ENCODE results near the gene FNDC3A.
"Not testable (repeated sequence)": the region's sequence is repeated elsewhere in the genome, so short reads cannot be mapped to it uniquely, and the experiment has no call there.

The FNDC3A gene

GRCh38 chr13:49098198-49098597, 122.5 kb downstream of the FNDC3A start:
- FAIRE-seq = no peak

DNA sequence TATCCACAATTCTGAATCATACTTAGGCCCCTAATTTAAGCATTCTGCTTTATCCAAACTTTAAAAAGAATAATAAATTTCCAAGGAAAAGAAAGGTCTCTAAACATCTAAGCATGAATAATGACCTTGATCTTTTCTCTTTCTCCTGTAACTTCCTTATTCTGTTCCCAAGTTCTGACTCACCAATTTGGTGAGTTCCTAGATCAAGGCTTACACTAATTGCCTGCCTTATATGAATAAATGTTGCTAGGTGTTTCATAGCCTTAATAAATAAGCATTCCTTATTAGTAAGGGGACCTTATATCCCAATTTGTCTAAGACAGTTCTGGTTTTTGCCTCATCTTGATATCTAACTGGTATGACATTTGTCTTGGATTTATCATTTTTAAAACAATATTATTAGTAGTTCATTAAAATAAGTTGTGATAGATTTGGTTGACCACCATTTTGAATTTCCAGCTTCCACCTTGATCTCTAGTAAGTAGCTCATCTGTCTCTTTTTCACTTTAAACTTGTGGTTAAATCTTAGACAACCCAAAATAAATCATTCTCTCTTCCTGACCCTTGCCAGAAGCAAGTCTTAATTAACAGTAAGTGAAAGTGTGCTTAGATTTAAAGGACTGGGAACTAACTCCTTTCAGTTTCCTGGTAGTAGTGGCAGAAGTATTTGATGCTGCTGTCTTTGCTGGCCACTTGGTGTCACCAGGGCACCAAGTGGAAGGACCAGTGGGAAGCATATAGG, 123.2 kb downstream of the FNDC3A start:
- no peak for FAIRE-seq

GRCh38 chr13:49099513-49099877, 123.8 kb downstream of the FNDC3A start:
- FAIRE-seq = peak; percentile 45

DNA sequence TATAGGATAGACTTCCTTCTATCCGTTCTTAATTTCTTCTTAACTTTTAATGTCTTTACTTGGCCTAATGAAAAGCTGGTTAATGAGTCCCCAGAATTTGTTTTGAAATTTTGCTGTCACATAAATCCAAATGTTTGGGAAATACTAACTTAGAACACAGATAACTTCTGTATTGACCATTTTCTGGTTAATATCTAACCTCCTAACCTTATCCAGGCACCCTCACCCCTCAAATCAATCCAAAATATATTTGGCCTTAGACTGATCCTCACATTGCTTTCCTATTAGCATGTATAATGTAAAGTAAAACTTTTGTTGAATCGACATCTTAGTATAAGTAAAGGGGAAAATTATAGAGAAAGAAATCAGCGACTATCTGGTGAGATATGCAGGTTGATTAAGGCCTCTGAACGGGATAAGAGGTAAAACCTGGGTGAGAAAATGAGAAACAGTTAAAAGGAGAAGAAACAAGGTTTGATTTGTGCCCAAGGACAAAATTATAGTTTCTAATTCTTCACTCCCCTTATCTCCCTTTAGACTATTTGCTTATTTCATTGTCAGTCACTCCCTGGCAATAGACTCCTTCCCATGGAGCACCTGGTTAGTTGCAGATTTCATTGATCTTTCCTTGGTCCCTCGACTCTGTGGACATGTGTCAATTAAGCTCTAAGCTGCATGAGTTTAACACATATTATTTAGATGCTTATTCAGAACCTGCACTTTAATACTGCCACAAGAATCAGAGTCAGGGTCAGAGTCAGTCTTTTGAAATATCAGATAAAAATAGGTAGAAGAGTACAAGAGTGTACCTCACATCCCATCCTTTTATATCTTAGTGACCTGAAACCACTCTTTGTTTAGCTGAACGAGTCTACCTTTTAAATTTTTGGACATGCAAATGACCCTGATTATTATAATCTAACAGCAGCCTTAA, 125.2 kb downstream of the FNDC3A start:
- no peak for FAIRE-seq

DNA sequence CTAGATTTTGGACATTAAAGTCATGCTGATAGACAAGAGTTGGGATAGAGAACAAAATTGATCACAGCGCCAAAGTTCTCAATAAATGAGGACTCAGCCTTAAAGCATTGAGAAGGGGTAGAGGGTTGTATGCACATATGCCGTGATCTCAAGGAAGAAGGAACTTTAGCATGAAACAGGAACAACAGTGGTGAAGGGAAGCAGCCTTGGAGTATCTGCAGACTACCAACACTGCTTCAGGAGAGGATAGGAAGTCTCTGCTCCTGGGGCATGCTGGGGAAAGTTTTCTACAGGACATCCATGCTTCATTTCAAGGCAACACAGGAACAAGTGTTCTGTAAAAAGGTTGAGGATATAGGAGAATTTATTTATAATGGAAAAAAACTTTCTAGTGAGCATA, 132.5 kb downstream of the FNDC3A start:
- no peak for FAIRE-seq

- FAIRE-seq = peak; percentile 95
These were observed 134.6 kb downstream of the FNDC3A start for GRCh38 chr13:49110122-49110912.

GRCh38 chr13:49110913-49111170, 135.1 kb downstream of the FNDC3A start:
- no peak for FAIRE-seq

- no peak for FAIRE-seq
These were observed 137.2 kb downstream of the FNDC3A start for GRCh38 chr13:49112782-49113525.

DNA sequence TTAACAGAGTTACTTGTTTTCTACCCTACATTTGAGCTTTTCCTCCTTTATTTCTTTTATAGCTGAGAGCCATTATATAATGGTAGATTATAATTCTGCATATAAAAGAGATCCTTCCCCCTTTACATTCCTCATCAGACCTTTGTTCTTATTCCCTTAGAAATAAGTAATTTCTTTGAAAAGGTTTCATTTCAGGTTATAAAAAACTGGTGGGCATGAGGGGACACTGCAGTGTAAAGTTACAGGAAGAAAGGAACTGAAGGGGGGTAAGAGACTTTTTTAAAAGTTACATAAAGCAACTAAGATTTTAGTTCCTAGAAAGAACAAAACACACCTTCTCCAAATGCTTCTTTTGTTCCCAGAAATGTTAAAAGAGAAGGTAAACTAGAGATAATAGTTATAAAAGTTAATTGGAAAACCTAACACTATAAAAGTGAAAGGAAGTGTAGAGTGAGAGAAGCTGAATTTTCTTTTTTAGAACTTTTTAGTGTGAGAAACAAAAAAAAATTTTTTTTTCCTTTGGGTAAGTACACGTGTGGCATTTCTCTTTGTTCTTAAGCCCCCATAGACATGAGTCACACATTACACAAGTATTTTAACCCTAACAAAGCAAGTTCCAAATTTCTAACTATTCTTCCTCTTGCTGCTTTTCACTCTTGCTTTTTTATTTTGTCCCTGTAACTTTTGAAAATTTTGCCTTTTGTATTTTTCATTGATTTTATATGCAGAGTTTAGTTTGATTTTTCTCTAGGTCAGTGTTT, 138.0 kb downstream of the FNDC3A start:
- no peak for FAIRE-seq

GRCh38 chr13:49116873-49117272, 141.2 kb downstream of the FNDC3A start:
- no peak for FAIRE-seq

- FAIRE-seq = not testable (repeated sequence)
These were observed 142.7 kb downstream of the FNDC3A start for GRCh38 chr13:49118455-49118854.

- no peak for FAIRE-seq
These were observed 149.1 kb downstream of the FNDC3A start for GRCh38 chr13:49124693-49125304.

GRCh38 chr13:49125964-49126524, 150.3 kb downstream of the FNDC3A start:
- FAIRE-seq = no peak

DNA sequence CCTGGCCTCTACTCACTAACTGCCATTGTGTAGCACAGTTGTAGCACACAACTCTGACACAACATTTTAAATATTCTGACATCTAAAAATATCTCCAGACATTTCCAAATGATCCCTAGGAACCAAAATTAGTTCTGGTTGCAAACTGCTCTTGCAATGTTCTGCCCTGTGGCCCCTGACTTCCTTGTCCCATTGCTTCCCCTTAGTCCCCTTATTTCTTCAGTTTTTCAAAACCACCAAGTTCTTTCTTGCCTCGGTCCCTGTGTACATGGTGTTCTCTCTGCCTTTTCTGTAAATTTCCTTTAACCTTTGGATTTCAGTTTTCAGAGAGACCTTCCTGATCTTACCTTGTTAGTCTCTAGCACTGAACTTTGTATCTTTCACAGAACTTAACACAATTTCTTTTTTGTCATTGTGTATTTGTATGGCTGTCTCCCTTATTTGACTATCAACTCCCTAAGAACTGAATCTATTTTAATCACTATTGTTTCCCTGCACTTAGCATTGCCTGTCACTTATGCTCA, 156.8 kb downstream of the FNDC3A start:
- FAIRE-seq = no peak

- peak; percentile 5 for FAIRE-seq
These were observed 158.6 kb downstream of the FNDC3A start for GRCh38 chr13:49134305-49134704.

DNA sequence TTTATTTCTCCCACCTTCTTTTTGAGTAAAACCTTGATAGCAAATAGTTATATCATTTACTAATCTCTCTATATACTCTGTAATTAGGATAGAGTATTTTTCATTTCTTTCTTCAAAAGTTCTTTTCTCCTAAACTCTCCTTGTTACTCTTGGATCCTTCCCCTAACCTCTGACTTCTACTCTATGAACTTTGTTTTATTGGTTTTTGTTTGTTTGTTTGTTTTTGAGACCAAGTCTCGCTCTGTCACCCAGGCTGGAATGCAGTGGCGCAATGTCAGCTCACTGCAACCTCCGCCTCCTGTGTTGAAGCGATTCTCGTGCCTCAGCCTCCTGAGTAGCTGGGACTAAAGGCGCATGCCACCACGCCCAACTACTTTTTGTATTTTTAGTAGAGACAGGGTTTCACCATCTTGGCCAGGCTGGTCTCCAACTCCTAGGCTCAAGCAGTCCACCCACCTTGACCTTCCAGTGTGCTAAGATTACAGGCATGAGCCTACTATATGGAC, 161.5 kb downstream of the FNDC3A start:
- FAIRE-seq = not testable (repeated sequence)

DNA sequence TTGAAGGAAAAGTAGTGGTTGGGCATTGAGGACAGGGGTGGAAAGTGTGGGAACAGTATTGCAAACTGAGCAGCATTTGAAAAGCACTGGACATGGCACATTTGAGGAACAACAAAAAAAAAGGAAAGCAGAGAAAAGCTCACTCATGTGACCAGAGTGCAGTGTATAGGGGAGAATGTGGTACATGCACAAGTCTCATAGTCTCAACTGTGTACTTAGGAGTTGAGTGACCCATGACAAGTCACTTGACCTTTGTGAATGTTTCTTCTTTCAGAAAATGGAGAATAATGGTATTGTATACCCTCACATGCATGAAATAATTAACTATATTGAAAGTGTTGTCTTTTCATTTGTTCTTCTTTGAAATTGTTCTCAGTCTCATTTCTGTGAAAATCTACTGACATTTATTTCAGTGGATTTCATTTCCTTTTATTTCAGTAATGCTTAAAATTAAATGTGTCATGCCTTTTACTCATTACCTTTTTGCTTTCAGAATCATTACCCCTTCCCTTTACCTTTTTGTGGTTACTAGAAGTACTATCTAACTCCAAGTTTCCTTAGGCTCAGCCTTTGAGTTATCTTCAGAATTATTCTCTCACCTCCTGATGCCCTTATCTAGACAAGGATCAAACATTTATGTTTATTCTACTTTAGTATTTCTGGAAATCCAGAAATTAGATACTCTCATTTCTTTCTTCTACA, 165.3 kb downstream of the FNDC3A start:
- FAIRE-seq = no peak

DNA sequence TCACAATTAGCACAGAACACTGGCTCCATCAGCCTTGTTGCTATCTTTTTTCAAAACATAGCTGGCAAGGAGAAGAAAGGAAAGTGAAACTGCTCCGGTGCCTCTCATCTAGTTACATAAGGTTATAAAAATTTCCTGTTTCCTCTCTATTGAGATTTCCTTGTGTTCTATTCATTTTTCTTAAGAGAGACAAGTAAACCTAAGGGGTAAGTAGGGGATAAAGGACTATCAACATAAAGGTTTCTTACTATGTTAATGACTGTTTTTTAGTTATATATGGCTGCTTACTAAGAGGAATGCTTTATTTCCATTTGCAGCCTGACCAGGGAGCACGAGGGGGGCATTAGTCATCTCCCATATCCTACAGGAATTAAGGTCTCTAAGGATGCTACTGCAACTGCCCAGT, 171.2 kb downstream of the FNDC3A start:
- no peak for FAIRE-seq

DNA sequence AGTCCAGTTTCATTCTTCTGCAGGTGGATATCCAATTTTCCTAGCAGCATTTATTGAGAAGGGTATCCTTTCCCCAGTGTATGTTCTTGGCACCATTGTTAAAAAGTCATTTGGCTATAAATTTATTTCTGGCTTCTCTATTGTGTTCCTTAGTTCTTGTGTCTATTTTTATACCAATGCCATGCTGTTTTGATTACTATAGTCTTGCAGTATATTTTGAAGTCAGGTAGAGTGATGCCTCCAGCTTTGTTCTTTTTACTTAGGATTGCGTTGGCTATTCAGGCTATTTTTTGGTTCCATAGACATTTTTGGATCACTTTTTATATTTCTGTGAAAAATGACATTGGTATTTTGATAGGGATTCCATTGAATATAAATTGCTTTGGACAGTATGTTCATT, 172.7 kb downstream of the FNDC3A start:
- no peak for FAIRE-seq

Measured in colon (tissue), 2 donors.